HL-60/S4 treated with phorbol 12-myristate 13-acetate at 8.2 ng/mL for 4 days and 3 days (cell line): ENCODE results near the gene CFB.

Source experiments
- in situ Hi-C: fragments of 300-500 bp; cut with MboI; formaldehyde crosslinking; loops from 2 replicates; pipeline ENCODE4 v1.15.0; 2022; ENCODE audit warnings: low sequenced_read_pairs

The CFB gene

GRCh38 chr6:31948306-31948705 is 2.4 kb downstream of the CFB start:
- in situ Hi-C loops: no loop called here

DNA sequence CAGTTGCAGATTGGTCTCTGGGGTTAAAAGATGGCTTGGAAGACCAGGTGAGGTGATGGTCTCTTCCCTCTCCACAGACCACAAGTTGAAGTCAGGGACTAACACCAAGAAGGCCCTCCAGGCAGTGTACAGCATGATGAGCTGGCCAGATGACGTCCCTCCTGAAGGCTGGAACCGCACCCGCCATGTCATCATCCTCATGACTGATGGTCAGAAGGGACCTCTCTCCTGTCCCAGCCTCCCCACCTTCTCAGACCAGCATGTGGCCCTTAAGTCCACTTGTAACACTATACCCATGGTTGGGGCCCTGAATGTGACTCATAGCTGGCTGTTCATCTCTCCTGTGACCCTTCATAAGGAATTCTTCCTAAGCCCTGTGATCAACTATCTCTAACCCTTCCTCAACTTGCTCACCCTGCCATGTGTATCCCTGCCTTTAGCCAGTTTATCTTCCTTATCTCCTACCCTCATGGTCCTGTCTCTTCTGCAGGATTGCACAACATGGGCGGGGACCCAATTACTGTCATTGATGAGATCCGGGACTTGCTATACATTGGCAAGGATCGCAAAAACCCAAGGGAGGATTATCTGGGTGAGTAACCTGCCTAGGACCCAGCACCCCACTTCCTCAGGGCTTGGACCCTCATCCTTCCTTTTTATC is 3.0 kb downstream of the CFB start:
- in situ Hi-C loops: no loop called here

GRCh38 chr6:31949926-31950548 is 4.1 kb downstream of the CFB start:
- in situ Hi-C loops: loop anchor here (25.0 kb wide), 1 partner anchor 288 kb away; the partner anchor contains the start of genes APOM, BAG6, C6orf47 and CSNK2B

GRCh38 chr6:31952140-31952805 is 6.4 kb downstream of the CFB start:
- in situ Hi-C loops: loop anchor here (25.0 kb wide), 1 partner anchor 290 kb away; the partner anchor contains the start of genes APOM, BAG6, C6orf47 and CSNK2B

DNA sequence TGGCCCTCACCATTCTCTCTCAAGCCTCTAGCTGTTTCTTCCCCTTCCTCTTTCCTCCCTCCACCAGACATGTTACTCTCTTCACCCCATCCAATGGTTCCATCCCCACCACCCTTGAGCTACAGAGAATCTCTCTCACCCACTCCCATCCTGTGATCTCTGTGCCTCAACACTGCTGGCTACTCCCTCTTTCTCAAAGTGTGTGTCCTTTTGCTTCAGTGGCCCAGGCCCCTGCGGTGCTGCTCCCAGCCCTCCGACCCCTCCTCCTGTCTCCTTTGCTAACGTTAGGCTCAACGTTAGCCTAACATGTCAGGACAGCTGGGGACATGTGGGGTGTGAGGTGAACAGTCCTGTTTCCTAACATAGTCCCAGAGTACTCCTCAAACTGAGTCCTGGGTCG is 7.0 kb downstream of the CFB start:
- in situ Hi-C loops: loop anchor here (25.0 kb wide), 1 partner anchor 291 kb away; the partner anchor contains the start of genes APOM, BAG6, C6orf47 and CSNK2B

GRCh38 chr6:31954511-31954910 is 8.6 kb downstream of the CFB start:
- in situ Hi-C loops: loop anchor here (25.0 kb wide), 1 partner anchor 292 kb away; the partner anchor contains the start of genes APOM, BAG6, C6orf47 and CSNK2B

DNA sequence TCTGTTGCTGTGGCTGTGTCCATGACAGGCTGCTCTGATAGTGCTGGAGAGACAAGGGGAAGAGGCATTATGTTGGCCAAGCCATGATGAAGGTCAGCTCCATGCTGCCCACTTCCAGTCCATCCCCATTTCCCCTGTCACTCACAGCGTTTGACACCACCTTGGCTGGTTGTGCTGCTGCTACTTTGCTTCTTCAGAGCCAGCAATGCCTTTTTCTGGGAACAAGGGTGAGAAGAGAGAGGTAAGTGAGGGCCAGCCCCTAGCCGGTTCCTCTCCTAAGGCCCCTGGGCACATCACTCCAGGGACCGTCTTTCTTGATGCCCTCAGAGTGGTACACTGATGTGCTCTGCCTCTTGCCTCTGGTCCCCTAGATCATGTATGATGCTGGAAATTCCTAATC is 10.9 kb downstream of the CFB start:
- in situ Hi-C loops: loop anchor here (25.0 kb wide), 1 partner anchor 294 kb away; the partner anchor contains the start of genes APOM, BAG6, C6orf47 and CSNK2B

GRCh38 chr6:31958412-31958740 is 12.5 kb downstream of the CFB start:
- in situ Hi-C loops: loop anchor here (25.0 kb wide), 1 partner anchor 296 kb away; the partner anchor contains the start of genes APOM, BAG6, C6orf47 and CSNK2B

GRCh38 chr6:31958741-31959739 is 13.1 kb downstream of the CFB start, which contains the start of the genes NELFE and SKIC2:
Gene NELFE (minus strand): TSS chr6:31958971. CDS start chr6:31958446, 525 bp downstream.
Gene SKIC2 (plus strand): TSS chr6:31959175. CDS start chr6:31959193, 18 bp downstream.
- in situ Hi-C loops: loop anchor here (25.0 kb wide), 1 partner anchor 297 kb away; the partner anchor contains the start of genes APOM, BAG6, C6orf47 and CSNK2B

GRCh38 chr6:31961616-31962015 is 15.7 kb downstream of the CFB start:
- in situ Hi-C loops: loop anchor here (25.0 kb wide), 1 partner anchor 299 kb away; the partner anchor contains the start of genes APOM, BAG6, C6orf47 and CSNK2B

- in situ Hi-C loops: loop anchor here (25.0 kb wide), 1 partner anchor 302 kb away; the partner anchor contains the start of genes APOM, BAG6, C6orf47 and CSNK2B
Measured at GRCh38 chr6:31963921-31964320, 18.0 kb downstream of the CFB start.

GRCh38 chr6:31965700-31966099 is 19.8 kb downstream of the CFB start:
- in situ Hi-C loops: loop anchor here (25.0 kb wide), 1 partner anchor 303 kb away; the partner anchor contains the start of genes APOM, BAG6, C6orf47 and CSNK2B

DNA sequence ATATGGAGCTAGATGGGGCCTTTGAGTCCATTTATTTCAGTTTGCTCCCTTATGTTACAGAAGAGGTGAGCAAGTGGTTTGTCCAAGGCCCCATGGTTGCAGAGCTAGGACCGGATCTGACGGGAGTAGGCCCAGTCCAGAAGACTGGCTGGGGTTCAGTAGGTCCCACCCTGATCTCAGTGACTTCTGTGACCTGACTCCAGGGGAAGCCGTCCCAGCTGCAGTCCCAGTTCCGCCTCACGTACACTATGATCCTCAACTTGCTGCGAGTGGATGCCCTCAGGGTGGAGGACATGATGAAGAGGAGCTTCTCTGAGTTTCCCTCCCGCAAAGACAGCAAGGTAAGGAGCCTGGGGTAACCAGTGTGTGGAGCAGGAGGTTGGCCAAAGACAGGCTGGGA is 20.6 kb downstream of the CFB start:
- in situ Hi-C loops: loop anchor here (25.0 kb wide), 1 partner anchor 304 kb away; the partner anchor contains the start of genes APOM, BAG6, C6orf47 and CSNK2B

DNA sequence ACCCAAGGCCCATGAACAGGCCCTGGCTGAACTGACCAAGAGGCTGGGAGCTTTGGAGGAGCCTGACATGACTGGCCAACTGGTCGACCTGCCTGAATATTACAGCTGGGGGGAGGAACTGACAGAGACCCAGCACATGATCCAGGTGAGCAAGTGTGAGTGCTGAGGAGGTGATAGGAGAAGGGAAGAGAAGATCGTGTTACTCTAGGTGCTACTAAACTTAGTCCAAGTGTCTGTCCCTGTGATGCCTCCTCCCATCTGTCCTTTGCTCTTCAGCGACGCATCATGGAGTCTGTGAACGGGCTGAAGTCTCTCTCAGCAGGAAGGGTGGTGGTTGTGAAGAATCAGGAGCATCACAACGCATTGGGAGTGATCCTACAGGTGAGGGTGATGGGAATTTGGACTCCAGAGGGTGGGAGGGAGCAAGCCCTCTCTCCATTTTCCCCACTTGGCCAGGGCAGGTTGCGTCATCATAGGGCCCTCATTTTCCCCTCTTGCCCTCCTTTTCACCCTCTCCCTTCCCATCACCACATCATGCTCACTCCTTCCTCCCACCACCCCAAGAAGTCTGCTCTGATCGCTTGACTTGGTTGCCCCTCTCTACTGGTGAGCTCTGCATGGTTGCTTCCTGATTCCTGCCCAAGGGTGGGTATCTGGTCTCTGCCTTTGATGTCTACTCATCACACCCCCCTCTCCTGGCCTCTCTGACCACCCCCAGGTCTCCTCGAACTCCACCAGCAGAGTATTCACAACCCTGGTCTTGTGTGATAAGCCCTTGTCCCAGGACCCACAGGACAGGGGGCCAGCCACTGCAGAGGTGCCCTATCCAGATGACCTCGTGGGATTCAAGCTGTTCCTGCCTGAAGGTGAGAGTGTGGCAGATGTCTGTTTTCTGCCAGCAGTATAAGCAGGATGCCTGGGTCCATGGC is 21.4 kb downstream of the CFB start:
- in situ Hi-C loops: loop anchor here (25.0 kb wide), 1 partner anchor 305 kb away; the partner anchor contains the start of genes APOM, BAG6, C6orf47 and CSNK2B

DNA sequence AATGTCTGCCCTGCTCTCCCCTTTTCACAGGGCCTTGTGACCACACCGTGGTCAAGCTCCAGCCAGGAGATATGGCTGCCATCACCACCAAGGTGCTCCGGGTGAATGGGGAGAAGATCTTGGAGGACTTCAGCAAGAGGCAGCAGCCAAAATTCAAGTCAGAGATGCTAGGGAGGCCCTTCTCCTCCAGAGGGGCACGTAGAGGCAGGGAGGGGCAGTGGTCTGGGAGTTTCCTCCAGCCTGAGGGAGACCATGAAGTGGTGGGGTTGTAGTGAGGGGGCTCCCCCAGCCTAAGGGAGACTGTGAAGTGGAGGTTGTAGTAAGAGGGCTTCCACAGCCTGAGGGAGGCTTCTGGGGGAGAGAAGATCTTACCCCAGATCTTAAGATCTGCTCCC is 22.0 kb downstream of the CFB start:
- in situ Hi-C loops: loop anchor here (25.0 kb wide), 1 partner anchor 306 kb away; the partner anchor contains the start of genes APOM, BAG6, C6orf47 and CSNK2B

GRCh38 chr6:31968326-31968725 is 22.4 kb downstream of the CFB start:
- in situ Hi-C loops: loop anchor here (25.0 kb wide), 1 partner anchor 306 kb away; the partner anchor contains the start of genes APOM, BAG6, C6orf47 and CSNK2B

GRCh38 chr6:31968791-31969711 is 23.2 kb downstream of the CFB start:
- in situ Hi-C loops: loop anchor here (25.0 kb wide), 1 partner anchor 307 kb away; the partner anchor contains the start of genes APOM, BAG6, C6orf47 and CSNK2B
